Stimulated activated CD4-positive, alpha-beta T cell treated with anti-CD3 and anti-CD28 coated beads, Interleukin-12 subunit alpha, Interleukin-12 subunit beta, amount 100 ng/mL, for 24 hours (primary cell): Measurements from ENCODE around the gene SLC6A11.

Source experiments
- DNase-seq, 2 experiments: peaks; one replicate each; pipeline ENCODE4 v3.0.0-alpha.2; 2020; ENCODE audit warnings: low read depth in 2 of 2

SLC6A11 gene

DNA sequence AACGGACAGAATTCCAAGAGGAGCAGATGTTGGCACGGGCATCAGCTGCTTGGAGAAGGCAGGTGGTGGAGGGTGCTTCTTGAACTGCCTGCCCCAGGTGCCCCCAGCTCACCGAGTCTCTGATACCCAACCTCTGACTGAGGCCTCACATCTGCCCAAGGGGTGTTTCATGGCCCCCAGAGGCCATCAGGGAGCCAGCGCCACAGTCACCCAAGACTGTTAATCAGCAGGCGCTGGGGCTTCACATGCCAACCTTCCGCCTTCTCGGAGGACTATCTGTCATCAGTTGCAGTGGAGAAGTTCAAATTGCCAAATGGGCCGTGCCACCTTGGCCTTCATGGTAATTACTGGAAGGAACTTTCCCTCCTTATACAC, 114.6 kb downstream of the SLC6A11 start:
- no peak for DNase-seq

DNA sequence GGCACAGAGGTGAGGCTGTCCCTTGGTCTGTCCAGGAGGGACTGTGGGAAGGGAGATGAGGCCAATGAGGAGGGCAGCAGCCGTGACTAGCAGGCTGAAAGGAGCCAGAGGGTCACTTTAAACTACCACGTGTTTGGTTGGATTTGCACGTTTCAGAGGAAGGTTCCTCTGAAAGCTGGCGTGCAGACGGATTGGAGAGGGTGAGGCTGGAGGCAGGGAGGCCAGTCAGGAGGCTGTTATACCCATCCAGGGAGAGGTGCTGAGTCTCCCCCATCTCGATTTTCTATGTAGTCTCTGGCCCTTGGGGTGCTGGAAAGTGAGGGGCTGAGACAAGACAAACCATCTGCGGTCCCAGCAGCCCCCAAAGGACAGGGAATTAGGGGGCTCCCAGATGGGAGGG, 116.6 kb downstream of the SLC6A11 start:
- no peak for DNase-seq

GRCh38 chr3:10933021-10933420, 117.0 kb downstream of the SLC6A11 start:
- DNase-seq = no peak

- DNase-seq = no peak
Observed at GRCh38 chr3:10933470-10933804, 117.4 kb downstream of the SLC6A11 start.

DNA sequence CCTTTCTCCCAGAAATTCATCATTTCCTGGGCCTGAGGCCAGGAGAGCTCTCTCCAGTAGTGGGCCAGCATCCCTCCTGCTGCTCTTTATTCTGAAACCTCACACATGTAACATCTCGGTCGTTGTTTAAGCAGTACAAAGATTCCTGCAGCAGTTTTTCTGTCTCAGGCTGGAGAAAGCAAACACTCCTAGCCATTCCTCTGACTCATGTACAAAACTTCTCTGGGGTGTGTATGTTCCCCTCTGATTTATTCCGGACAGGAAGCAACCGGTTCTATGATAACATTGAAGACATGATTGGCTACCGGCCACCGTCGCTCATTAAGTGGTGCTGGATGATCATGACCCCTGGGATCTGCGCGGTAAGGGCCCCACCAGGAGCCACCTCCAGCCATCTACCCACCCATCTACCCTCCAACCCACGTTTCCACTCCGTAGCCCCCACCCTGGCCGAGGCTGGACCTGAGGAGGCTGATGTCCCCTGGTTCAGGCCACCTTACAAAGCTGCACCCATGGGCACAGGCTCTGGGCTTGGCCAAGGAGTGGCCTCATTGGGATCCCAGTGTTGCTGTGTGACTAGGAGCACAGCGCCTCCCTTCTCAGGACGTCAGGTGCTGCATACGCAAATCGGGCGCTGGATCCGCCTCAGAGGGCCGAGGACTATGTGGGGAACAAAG, 117.9 kb downstream of the SLC6A11 start:
- DNase-seq = no peak

GRCh38 chr3:10935028-10935427, 119.0 kb downstream of the SLC6A11 start:
- DNase-seq = no peak

- no peak for DNase-seq
Observed at GRCh38 chr3:10935846-10936631, 120.0 kb downstream of the SLC6A11 start.

DNA sequence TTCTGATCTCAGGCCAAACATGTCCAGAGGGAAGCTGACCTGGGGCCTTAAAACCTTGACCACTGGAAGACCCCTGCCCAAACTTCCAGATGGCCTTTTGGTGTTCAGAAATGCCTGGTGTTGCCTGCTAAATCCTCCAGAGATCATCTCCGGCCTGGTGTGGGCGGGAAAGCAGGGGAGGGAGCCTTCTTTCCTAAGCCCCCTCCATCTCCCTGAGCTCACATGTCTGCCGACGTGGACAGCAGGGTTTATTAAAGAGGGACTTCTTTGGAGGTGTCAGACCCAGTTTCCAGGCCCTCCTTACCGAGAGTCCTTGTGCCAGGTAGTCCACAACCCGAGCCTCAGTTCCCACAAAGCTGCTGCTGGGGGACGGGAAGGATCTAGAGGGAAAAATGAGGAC, 120.7 kb downstream of the SLC6A11 start:
- DNase-seq = no peak

GRCh38 chr3:10937141-10937825, 121.3 kb downstream of the SLC6A11 start:
- DNase-seq = no peak

DNA sequence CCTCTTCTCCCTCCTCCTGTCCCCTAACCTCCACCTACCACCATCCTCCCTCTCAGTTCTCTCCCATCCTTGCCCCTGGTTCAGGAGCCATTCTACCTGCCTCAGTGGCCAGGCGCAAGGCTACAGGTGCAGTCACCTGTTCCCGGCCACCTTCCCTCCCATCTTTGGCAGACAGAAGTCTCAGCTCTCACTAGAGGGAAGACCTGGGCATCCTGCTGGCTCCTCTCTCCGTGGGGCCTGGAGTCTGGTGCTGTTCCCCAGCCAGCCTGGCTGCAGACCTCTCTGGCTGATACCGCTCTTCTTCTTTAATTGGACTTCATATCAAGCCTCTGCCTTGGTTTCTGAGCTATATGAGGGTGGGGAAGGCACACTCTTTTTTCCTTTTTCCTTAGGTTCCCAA, 123.5 kb downstream of the SLC6A11 start:
- DNase-seq = no peak

DNA sequence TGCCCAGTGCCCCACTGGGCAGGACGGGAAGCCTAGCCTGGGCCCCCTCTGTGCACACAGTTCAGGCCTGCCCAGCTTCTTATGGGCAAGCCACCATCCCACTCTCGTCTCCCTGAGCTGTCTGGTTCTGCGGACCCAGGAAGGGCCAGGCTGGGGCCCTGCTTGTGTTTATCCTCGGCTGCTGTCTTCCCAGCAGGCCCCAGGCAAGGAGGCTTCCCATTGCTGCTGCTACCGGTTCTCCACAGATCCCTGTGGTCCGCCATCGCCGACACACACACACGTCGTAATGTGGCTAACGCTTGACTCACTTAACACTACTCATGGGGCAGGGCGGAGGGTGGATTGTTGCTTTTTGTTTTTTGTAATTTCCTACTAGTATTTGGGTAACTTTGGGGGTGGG, 124.1 kb downstream of the SLC6A11 start:
- DNase-seq = no peak

DNA sequence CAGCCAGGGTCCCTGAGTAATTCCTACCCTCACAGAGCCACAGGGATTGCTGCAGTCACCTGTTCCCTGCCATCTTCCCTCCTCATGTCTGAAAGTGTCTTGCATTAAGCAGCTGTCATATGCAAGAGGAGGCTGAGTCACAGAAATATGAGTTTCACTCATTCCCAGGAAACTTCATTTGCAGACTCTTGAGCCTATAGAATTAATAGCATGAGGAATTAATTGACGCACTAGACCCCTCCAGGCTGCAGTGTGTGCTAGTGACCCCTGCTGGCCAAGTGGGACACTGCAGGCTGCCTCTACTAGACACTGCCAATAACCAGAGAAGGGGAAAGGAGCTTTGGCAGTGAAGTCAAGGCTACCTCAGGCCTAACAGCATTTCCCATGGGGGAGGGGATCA, 125.9 kb downstream of the SLC6A11 start:
- peak in 1 of 2 experiments; percentile 24 for DNase-seq

DNA sequence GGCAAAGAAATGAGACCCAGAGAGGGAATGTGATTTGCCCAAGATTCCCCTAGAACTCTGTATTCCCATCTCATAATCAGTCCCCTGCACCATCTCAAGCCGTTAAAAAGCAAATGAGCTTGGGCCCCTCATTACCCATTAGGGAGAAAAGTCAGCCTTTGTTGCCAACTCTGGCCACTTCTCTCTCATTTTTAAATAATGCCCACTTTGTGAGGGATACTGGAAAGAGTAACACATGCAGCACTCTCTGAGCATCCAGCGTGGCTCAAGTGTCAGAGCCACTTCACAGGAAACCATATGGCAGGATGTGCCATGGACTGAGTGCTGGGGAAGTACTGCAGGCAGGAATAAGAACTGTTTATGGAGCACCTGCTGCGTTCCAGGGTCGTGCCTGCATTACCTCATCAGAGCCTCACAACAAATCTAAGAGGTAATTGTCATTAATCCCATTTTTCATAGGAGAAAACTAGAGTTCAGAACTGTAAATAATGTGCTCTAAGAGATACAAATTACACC, 126.7 kb downstream of the SLC6A11 start:
- no peak for DNase-seq

- DNase-seq = no peak
Observed at GRCh38 chr3:10944866-10945265, 128.8 kb downstream of the SLC6A11 start.

DNA sequence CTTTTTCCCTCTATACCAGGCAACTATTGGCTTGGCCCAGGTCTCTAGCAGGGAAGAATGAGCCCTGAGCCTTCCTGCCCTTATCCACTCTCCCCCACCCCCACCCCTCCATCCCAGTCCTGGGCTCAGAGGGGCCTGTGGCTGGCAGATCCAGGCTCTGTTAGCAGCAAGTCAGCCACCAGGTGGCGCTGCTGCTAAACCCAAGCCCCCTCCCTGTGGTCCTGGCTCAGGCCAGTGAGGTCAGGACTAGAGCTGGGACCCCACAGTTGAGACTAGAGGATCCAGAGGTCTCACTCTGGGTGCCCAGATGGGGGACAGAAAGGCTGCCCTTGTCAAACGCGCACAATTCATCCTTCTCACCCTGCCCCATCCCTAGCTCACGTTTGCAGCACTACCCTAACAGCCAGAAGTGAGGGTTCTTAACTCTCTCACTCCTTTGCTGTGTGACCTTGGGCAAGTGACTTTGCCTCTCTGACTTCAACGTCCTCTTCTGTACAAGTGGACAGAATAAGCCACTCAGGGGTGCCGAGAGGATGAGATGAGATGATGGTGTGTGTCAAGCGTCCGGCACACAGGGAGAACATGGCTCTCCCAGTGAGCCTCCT, 129.8 kb downstream of the SLC6A11 start:
- peak; percentile 4 to 40 for DNase-seq

DNA sequence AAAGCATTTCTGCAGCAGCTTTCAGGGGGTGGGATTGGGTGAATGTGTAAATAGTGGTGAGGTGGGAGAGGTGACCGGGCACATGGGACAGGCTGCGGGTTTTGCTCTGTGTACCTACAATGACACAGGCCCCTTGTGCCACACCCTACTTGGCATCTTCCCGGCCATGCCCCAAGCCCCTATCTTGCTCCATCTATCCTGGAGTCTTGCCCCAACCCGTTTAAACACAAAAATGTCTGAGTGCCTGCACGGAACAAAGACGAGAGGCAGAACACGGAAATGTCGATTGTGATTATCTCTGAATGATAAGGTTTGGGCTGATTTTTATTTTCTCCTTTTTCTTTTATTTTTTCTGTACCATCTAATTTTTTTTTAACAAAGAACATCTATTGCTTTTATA, 130.5 kb downstream of the SLC6A11 start:
- DNase-seq = no peak

- no peak for DNase-seq
Observed at GRCh38 chr3:10948326-10948725, 132.3 kb downstream of the SLC6A11 start.

DNA sequence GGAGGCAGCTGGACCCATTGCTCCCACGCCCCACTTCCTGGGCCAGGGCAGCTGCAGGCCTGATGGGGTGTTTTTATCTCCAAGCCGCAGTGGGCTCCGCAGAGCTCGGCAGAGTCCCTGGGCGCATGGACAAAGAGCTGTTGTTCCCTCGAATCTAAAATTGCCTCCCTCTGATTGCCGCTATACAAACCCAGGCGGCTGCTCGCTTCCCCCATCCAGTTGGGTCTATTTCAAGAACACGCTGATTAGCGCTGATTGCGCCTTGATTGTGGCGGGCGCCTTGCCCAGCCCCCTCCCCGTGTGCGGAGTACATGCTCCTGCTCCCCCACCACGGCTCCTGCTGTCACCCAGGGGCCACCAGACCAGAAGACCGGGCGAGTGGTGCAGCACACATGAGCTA, 133.2 kb downstream of the SLC6A11 start:
- no peak for DNase-seq

DNA sequence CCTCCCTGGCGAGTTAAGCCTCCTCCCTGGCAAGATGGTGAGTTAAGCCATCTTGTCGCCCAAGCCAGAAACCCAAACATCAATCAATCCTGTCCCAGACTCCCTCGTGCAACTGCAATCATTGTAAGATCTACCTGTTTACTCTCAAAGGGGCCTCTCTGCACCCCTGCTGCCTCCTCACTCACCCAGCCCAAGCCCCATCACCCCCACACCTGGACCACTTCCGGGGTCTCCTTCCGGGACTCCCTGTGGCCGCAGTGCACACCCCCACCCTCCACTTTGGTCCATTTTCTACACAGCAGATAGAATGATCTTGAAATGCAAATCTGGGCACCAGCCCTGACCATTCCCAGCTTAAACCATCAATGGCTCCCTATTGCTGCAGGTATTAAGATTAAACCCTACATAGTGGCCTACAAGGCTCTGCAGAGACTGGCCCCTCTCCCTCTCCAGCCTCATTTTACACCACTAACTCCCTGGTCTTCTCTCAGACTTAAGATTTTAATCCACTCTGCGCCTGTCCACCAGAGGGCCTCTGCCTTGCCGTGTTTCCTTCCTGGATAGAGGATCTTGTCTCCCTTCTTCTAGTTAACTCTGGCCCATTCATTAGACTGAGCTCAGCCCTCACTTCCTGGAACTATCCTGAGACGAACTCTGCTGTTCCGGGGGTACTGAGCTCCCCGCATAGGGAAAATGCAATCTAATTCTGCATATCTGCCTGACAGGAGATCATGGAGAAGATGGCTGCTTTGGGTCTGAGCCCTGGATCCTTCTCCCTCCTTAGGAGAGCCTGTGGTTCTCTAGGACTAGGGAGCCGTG, 134.7 kb downstream of the SLC6A11 start:
- no peak for DNase-seq

DNA sequence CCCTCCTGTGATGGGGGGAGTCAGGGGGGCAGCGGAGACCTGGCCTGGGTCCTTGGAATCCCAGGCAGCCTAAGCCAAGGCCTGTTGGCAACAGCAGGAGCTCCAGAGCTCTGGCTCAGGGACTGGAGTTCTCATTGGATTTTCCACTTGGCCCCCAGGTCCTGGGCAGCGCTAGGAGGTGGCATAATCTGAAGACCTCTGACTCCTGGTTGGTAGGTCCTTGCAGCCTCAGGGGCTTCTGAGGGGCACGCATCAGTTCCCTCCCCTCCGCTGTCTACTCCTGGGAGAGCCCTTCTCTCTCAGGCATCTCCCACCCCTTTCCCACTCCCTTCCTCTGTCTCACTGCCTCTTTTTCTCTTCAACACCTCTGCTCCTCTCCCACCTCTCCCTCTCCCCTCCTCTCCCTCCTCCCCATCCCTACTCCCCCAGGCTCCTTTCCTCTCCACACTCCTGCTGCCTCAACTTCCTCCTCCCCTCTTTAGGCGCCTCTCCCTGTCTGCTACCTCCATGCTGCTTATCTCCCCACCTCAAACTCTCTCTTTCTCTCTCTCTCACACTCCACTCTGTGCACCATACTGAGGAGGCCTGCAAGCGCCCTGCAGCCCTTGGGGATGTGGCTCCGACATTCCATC, 135.4 kb downstream of the SLC6A11 start:
- no peak for DNase-seq

GRCh38 chr3:10952525-10952924, 136.5 kb downstream of the SLC6A11 start:
- no peak for DNase-seq
